HG03378 (cell line): ENCODE data around the gene INTS7.

Experiments
- ATAC-seq: cut with Tn5 transposase; IDR thresholded peaks from one replicate; pipeline ENCODE4 v1.9.1; 2021; ENCODE audit warnings: mild to moderate bottlenecking, moderate library complexity; ENCODE audit not compliant: unreplicated experiment

The INTS7 gene, protein sequence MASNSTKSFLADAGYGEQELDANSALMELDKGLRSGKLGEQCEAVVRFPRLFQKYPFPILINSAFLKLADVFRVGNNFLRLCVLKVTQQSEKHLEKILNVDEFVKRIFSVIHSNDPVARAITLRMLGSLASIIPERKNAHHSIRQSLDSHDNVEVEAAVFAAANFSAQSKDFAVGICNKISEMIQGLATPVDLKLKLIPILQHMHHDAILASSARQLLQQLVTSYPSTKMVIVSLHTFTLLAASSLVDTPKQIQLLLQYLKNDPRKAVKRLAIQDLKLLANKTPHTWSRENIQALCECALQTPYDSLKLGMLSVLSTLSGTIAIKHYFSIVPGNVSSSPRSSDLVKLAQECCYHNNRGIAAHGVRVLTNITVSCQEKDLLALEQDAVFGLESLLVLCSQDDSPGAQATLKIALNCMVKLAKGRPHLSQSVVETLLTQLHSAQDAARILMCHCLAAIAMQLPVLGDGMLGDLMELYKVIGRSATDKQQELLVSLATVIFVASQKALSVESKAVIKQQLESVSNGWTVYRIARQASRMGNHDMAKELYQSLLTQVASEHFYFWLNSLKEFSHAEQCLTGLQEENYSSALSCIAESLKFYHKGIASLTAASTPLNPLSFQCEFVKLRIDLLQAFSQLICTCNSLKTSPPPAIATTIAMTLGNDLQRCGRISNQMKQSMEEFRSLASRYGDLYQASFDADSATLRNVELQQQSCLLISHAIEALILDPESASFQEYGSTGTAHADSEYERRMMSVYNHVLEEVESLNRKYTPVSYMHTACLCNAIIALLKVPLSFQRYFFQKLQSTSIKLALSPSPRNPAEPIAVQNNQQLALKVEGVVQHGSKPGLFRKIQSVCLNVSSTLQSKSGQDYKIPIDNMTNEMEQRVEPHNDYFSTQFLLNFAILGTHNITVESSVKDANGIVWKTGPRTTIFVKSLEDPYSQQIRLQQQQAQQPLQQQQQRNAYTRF

DNA sequence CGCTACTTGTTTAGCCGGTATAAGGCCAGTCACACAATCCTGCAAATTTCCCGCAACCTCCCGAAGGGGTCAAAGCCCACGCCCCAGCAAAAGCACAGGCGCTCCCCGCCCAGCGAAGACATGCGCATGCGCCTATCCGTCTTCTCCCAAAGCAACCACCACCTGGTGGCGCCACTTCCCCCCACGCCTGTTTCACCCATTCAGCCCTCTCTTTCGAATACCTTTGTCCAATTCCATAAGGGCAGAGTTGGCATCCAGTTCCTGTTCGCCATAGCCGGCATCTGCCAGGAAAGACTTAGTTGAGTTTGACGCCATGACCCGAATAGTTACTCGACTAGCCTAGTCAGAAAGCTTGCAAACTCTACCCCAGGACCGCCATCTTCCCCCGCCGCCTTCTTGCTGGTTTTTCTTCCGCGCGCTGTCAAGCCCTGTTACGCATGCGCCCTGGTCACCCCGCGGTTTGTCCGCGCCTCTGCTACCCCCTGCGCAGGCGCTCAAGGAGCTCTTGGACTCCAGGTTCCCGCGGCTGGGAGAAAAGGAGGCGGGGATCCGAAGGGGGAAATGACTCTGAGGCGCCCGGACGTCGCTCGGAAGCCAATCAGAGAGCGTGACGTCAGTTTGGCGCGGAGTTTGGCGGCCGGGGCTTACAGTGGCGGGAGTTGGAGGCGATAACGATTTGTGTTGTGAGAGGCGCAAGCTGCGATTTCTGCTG lies at the start of gene INTS7, which contains the start of gene DTL:
Gene INTS7, minus strand, starts transcription at position 435 of the 712 bp plus-strand sequence. Its CDS starts 120 bp downstream, at position 315.
Gene DTL, plus strand, starts transcription at position 626 of the 712 bp plus-strand sequence. CDS start 143 bp downstream, outside the sequence.
- ATAC-seq = peak; percentile 71

DNA sequence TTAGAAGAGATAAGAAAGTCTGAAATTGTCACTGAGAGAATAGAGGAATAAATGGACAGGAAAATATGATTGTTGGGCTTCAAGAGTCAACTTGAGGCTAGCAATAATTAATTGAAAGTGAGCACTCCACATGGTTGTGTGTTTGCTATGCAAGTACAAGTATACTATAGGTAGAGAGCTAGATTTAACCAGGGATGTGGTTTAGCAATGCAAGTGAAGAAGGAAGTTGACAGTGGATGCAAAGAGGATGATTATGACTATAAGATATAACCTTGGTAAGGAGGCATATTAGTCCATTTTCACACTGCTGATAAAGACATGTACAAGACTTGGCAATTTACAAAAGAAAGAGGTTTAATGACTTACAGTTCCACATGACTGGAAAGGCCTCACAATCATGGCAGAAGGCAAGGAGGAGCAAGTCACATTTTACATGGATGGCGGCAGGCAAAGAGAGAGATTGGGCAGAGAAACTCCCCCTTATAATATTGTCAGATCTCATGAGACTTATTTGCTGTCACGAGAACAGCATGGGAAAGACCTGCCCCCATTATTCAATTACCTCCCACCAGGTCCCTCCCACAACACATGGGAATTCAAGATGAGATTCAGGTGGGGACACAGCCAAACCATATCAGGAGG lies 47.5 kb upstream of the INTS7 start:
- no peak for ATAC-seq

DNA sequence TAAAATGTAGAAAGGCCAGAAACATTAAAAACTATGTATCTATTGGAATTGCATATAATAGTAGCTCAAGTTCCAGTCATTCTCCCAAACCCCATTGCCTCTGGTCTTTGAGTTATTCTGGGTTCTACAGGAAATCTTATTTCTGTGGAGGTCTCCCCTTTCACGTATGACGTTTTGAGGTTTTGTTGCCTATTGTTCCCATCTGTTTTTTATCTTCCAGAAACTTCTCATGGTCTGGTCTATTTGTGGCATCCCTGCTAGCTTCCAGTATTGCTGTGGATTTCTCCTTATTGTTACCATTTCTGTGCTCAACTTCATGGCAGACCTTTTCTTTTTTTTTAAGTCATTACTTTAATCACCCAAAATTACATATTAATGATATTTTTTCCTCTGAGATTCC lies 43.5 kb upstream of the INTS7 start:
- ATAC-seq = no peak

DNA sequence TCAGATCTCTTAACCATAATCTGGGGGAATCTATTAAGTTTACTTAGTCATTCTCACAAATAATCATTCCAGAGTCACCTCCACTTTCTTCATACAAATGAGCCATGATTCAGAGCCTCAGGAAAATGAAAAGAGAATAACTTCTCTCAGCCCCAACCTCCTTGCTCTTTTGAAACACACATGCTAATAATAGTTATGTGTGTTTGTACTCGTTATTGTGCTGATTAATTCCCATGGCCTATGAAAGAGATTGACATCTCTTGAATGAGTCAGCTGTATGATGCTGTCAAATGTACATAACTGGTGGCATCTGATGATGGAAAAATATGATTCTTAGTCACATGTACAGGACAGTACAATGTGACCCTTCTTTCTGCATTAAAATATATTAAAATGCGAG lies 41.7 kb upstream of the INTS7 start:
- ATAC-seq = no peak

DNA sequence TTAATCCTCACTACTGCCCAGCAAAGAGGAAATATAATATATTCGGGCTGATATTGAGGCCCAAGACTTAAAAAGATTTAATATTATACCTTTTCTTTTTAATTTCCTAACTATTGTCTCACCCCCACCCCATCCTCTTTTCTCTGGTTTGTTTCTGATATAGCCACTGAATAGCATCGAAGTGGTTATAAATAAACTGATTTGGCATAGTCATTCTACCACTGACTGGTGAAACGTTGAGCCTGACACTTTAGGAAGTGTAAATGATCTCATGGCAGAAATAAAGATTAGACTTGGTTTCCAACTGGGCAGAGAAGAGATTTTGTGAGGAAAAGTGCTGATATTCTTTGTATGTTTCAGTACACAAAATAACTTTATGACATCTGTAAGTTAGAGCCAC lies 39.5 kb upstream of the INTS7 start:
- ATAC-seq = no peak

DNA sequence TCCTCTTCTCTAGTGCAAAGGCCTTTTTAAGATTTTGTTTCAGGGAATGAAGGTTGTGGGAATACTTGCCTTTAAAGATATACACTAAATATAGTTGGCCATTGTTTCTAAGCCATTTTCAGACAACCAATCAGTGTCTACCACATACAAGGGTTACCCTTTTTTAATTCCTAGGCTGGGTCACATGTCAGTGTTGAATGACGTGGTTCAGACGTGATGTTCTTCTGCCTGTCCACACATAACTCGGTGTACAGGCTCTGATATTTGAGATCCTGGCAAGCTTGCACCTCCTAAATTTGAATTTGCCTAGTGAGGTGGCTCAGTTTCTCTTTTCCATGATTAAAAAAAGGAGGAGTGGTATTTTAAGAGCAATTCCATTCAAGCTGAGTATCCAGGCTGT lies 39.0 kb upstream of the INTS7 start:
- no peak for ATAC-seq

DNA sequence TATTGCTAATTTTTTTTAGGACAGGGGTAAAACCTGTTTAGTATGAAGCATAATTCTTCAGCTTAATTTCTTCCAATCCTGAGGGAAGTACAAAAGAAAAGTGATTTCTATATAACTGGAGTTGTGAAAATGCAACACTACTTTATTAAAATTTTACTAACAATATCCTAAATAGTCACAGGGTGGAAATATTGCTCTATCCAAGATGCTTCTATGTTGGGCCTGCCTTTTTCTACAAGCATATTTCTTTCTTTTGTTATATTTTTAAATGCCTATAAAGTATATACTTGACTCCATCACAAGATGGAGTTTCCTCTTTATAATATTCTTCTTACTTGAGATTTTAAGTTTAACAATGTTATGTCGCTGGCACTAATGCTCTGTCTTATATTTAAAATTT lies 38.1 kb upstream of the INTS7 start:
- ATAC-seq = no peak

DNA sequence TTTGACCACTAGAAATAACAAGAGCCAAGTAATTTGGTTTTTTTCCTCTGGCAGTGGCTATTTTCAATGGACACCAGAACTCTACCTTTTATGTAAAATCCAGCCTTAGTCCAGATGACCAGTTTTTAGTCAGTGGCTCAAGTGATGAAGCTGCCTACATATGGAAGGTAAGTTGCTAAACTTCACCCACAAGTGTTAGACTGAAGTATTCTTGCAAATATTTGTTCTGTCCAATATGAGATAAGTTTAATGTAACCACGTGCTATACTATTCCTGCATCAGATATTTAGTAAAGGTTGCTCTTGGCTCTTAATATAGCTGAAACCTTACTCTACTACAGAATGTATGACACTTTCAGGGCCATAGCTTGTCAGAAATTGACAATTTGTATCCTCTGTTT lies 36.7 kb upstream of the INTS7 start:
- no peak for ATAC-seq

DNA sequence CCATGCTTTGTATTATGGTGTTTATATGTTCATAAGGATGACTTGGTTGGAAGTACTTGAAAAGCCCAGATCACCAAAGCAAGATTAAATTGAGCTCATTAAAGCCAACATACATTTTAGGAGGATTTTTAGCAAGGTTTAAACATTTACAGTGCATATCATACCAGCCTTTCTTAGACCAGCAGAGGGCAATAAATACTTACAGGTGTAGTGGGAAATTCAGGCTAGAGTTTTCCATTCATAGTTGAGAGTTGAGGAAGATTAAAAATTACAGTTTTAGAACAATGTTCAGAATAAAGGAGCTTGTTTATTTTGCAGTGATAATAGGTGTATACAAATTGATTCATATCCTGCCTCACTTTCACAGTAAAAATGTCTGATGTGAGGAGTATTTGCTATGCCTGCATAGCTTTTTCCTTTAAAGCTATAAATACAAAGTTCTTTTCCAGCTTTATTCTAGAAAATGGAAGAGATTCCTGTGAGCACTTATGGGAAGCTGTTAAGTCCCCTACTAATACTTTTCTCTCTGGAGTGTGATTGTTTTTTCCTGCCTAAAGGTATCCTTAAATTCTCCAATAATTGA lies 35.5 kb upstream of the INTS7 start:
- no peak for ATAC-seq

DNA sequence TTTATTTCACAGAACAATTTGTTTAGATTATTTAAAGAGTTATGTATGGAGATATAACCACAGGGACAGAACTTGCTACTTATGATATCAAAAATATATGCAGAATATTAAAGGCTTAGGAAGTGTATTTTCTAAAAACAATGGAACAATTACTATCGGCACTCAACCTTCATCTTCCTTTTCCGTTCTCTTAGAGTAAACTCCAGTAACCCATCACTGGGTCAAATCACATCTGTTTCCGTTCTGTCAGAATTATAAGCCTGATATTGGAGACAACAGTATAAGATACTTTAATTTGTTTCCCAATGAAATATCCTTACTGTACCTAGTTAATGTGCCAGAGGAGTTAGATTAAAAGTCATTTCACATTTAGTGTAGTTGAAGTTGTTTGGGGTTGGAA lies 32.4 kb upstream of the INTS7 start:
- no peak for ATAC-seq

DNA sequence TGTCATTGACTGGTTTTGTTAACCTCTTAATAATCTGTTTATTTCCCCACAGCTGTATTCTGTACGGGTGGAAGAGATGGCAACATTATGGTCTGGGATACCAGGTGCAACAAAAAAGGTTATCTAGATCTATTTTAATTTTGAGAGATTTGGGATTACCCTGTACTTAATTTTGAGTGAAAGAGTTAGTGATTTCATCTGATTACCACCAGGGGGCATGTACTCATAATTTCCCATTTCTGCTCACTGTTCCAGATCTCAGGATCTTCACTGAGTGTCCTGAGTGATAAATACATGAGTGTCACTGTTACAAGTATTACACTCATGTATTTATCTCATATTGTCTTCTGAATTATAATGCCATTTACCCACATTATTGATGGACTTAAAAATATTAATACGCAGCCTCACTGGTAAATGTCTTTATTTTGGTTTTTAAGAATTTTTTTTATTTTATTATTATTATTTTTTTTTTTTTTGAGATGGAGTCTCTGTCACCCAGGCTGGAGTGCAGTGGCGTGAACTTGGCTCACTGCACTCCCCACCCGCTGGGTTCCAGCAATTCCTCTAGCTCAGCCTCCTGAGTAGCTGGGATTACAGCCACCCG lies 27.6 kb upstream of the INTS7 start:
- no peak for ATAC-seq

DNA sequence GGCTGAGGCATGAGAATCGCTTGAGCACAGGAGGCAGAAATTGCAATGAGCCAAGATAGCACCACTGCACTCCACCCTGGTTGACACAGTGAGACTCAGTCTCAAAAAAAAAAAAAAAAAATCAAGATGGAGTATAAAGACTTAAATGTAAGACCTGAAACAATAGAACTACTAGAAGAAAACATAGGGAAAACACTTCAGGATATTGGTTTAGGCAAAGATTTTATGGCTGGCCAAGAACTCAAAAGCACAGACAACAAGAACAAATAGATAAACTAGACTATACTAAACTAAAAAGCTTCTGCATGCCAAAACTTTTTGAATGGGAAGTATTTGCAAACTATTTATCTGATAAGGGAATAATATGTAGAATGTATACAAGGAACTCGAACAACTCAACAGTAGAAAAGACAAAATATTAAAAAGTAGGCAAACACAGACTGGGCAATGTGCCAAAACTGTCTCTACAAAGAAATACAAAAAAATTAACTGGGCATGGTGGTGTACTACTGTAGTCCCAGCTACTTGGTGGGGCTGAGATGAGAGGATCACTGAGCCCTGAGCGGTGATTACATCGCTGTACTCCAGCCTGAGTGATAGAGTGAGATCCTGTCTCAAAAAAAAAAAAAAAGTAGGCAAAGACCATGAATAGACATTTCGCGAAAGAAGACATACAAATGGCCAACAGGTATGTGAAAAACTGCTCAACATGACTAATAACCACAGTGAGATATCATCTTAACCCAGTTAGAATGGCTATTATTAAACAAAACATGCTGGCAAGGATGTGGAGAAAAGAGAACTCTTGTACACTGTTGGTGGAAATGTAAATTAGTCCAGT lies 25.5 kb upstream of the INTS7 start:
- ATAC-seq = no peak

DNA sequence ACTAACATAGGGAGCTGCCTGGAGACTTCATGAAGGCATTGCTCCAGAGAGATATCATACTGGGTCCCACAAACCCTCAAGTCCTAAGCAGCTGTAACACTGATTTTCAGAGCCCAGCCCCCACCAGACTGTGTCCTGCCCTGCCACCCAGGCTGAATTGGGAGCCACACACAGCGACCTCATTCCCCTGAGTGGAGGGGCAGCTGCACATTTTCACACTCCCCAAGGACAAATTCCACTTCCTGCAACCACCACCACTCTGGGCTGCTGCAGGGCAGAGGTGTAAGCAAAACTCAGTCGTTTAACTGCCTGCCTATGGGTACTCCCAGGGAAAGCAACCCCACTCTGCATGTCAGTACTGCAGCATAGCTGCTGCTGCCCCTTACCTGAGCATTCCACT lies 20.0 kb upstream of the INTS7 start:
- no peak for ATAC-seq

DNA sequence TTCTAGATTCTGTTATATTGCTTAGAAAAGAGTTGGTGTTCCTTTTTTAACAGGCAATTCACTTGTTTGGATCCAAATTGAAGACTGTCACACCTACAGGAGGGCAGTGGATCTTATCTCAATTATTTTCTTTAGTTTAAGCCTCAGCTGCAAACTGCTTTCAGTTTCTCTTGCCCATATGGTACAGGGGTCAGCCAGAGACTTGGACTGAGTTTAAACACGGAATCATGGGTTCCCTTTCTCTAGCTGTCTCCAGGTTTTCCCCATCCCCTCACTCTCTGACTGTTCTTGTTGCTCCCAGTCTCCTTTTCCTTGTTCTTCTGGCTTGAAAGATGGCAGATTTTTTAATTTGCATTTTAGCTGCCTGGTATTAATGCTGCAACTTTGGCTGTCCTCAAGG lies 18.6 kb upstream of the INTS7 start:
- no peak for ATAC-seq

DNA sequence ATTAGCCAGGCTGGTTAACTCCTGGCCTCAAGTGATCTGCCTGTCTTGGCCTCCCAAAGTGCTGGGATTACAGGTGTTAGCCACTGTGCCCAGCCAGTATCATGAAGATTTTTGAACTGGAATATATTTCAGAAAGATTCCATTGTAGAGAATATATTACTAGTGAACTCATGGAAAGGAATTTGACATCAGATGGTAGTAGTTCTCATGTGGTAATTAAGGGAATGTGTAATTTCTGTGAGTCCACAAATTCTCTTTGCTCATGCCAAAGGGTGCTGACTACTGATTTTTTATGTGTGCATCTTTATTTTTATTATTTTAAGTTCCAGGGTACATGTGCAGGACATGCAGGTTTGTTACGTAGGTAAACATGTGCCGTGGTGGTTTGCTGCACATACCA lies 10.6 kb upstream of the INTS7 start:
- no peak for ATAC-seq

DNA sequence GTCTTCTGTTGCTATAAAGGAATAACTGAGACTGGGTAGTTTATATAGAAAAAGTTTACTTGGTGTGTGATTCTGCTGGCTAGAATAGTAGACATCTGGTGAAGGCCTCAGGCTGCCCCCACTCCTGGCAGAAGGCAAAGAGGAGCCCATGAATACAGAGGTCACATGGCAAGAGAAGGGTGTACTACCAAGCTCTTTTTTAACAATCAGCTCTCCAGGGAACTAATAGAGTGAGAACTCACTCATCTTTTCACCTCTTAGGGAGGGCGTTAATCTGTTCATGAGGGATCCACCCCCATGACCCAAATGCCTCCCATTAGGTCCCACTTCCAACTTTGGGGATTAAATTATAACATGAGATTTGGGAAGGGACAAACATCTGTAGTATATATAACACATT lies 9.5 kb upstream of the INTS7 start:
- ATAC-seq = no peak

DNA sequence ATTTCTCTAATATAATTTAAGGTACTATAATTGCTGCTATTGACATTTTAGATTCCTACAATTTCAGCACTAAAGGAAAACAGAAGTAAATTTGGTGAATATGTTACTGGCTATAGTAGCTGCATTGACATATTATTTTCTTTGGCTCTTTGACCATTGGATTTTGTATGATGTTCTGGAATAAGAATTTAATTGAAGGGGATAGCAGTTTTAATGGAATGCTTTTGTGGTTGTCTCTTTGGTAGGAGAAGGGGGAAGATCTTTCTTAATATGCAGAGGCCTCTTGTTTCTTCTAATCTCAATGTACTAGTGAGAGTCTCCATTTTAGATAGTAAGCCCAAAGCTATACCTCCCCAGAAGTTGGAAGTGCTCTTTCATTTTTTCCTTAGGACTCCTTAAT lies 7.1 kb upstream of the INTS7 start:
- no peak for ATAC-seq

DNA sequence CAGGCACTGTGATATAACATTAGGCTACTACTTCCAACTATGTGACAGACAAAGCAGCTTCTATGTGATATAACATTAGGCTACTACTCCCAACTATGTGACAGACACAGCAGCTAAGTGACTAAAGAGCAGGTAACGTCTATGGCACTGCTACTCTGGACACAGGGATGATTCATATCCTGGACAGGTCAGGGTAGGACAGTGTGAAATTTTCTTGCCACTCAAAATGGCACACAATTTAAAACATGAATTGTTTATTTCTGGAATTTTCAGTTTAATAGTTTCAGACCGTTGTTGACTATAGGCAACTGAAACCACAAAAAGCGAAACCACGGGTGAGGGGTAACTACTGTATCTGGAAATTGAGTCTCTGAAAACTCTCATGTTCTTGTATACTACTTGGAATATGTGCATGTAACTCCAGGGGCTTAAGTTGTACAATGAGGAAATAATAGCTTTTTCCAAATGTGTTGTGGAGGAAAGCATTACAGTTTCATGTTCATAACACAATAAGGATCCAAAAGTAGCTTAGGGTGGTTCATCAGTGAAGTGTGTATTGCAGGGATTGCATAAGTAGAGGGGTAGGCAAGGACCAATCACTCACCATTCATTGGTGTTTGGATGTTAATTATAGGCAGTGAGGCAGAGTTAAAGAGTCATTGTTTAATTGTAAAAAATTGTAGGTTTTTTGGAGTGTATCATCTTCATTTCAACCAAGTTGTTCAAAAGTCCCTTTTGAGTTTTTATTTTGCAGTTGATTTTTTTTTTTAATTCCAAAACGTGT lies 5.5 kb upstream of the INTS7 start:
- no peak for ATAC-seq
